OCI-LY1 (cell line): ENCODE data around the gene EXD3.

Experiments used
- EZH2 ChIP-seq: fragments of 200-600 bp; sonication (generic), shearing (Covaris generic); IDR thresholded peaks from 2 replicates; pipeline ENCODE4 v1.8.0; 2017; ENCODE audit warnings: borderline replicate concordance, mixed run types, mild to moderate bottlenecking, antibody characterized with exemption, low read length, moderate library complexity, mixed read lengths
- TF ChIP-seq, protein P1 (sequence below): fragments of 200-600 bp; sonication (generic), shearing (Covaris generic); IDR thresholded peaks from 2 replicates; pipeline ENCODE4 v1.5.1; 2017; ENCODE audit warnings: mild to moderate bottlenecking, antibody characterized with exemption, low read length, moderate library complexity, mixed read lengths

DNA sequence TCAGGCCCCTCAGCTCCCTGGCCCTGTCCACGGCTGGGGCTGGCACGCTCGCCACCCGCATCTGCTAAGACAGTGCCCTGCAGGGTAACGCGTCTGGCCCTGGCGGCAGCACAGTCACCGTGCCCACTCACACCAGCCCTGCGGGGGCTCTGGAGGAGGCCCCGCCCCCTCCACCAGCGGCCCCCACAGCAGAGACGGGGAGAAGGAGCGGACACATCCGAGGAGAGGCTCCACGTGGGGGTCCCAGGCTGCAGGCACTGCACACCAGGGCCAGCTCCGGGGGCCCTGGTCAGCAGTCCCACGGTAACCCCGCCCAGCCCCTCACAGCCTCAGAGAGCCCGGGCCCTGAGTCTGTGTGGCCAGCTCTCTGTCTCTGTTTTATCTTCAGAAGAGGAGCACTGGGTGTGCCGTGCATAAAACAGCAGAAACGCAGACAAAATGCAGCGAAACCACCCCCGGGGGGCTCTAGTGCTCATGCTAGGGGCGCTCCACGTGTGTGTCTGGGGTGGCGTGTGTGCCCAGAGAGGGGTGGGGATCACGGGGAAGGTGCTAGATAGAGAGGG lies 73.4 kb downstream of the EXD3 start:
- TF ChIP-seq, protein P1, sequence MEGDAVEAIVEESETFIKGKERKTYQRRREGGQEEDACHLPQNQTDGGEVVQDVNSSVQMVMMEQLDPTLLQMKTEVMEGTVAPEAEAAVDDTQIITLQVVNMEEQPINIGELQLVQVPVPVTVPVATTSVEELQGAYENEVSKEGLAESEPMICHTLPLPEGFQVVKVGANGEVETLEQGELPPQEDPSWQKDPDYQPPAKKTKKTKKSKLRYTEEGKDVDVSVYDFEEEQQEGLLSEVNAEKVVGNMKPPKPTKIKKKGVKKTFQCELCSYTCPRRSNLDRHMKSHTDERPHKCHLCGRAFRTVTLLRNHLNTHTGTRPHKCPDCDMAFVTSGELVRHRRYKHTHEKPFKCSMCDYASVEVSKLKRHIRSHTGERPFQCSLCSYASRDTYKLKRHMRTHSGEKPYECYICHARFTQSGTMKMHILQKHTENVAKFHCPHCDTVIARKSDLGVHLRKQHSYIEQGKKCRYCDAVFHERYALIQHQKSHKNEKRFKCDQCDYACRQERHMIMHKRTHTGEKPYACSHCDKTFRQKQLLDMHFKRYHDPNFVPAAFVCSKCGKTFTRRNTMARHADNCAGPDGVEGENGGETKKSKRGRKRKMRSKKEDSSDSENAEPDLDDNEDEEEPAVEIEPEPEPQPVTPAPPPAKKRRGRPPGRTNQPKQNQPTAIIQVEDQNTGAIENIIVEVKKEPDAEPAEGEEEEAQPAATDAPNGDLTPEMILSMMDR: no peak
- TF ChIP-seq EZH2: no peak
